GM13977 (cell line): ENCODE measurements around the gene DGKZ.
"Not testable (repeated sequence)": the region's sequence is repeated elsewhere in the genome, so short reads cannot be mapped to it uniquely, and the experiment has no call there.

Experiments used
- DNase-seq: peaks from one replicate; pipeline ENCODE4 v3.0.0; 2012; ENCODE audit warnings: low spot score
- in situ Hi-C: fragments of 300-500 bp; cut with MboI; formaldehyde crosslinking; loops from one replicate; pipeline ENCODE4 v1.12.0; 2022; ENCODE audit warnings: low sequenced_read_pairs, low pct_unique_long_range_greater_than_20kb, mixed read lengths, inconsistent platforms; ENCODE audit not compliant: unreplicated experiment
- TF ChIP-seq, protein P1 (sequence below): IDR thresholded peaks from 2 replicates; pipeline ENCODE4 v1.5.1; 2012; ENCODE audit warnings: mild to moderate bottlenecking, control low read depth; ENCODE audit not compliant: insufficient read depth; ENCODE audit errors: extremely low read depth, missing control alignments

DGKZ gene

GRCh38 chr11:46370253-46370652 lies 23.0 kb downstream of the DGKZ start:
- TF ChIP-seq, protein P1, sequence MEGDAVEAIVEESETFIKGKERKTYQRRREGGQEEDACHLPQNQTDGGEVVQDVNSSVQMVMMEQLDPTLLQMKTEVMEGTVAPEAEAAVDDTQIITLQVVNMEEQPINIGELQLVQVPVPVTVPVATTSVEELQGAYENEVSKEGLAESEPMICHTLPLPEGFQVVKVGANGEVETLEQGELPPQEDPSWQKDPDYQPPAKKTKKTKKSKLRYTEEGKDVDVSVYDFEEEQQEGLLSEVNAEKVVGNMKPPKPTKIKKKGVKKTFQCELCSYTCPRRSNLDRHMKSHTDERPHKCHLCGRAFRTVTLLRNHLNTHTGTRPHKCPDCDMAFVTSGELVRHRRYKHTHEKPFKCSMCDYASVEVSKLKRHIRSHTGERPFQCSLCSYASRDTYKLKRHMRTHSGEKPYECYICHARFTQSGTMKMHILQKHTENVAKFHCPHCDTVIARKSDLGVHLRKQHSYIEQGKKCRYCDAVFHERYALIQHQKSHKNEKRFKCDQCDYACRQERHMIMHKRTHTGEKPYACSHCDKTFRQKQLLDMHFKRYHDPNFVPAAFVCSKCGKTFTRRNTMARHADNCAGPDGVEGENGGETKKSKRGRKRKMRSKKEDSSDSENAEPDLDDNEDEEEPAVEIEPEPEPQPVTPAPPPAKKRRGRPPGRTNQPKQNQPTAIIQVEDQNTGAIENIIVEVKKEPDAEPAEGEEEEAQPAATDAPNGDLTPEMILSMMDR, result no peak
- in situ Hi-C loops, result no loop called here
- DNase-seq, result no peak

DNA sequence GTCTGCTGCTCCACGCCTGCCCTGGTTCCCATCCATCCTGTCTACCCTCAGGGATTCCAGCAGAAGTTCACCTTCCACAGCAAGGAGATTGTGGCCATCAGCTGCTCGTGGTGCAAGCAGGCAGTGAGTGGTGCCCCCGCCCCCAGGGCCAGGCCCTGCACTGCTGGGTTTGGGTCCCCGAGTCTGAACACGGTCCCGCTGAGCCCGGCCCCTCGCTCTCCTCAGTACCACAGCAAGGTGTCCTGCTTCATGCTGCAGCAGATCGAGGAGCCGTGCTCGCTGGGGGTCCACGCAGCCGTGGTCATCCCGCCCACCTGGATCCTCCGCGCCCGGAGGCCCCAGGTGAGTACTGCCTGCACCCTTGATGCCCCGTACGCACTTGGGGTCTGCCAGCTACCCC lies 24.0 kb downstream of the DGKZ start:
- DNase-seq, in situ Hi-C loops: not testable (repeated sequence)

- DNase-seq, result no peak
- in situ Hi-C loops, result no loop called here
- TF ChIP-seq, protein P1, result no peak
These were observed 24.8 kb downstream of the DGKZ start for GRCh38 chr11:46372086-46372485.

DNA sequence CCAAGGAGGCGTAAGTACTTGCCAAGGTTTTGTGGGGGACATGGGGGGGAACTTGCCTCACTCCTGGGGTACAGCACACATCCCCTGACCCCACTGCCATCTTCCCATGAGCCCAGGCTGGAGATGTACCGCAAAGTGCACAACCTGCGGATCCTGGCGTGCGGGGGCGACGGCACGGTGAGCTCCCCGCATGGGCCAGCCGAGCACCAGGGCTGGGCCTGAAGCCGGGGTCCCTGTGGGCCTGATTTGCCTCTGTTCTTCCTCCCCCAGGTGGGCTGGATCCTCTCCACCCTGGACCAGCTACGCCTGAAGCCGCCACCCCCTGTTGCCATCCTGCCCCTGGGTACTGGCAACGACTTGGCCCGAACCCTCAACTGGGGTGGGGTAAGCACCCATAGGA lies 25.2 kb downstream of the DGKZ start:
- in situ Hi-C loops, DNase-seq: not testable (repeated sequence)

DNA sequence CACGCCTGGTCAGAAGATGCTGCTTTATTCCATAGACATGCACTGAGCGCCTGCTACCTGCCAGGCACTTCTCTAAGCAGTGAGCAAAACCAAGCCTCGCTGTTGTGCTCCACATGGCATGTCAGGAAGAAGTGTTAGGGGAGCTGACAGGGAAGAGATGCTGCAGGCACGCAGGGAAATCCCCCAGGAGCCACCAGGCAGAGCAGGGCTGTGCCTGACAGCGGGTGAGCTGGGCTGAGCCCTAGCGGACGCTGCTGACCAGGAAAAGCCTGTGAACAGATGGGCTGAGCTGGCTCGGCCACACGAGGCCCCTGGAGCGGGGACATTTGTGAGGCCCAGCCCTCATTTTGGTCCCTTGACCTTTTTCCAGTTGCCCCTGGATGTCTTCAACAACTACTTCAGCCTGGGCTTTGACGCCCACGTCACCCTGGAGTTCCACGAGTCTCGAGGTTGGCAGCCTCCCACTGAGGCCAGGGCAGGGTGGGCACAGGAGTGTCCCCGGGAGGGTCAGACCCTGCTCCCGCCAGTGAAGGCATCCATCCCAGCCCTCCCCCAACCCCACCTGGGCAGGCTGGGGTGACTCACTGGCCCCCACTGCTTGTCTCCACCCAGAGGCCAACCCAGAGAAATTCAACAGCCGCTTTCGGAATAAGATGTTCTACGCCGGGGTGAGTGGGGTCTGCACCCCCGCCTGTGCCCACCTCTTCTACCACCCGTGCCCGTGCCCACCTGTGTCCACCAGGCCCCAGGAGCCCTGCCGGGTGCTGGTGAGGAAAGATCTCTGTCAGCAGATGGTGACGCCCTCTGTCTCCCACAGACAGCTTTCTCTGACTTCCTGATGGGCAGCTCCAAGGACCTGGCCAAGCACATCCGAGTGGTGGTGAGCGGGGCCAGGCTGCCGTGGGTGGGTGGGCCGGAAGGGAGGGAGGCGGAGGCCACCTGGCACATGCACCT lies 26.8 kb downstream of the DGKZ start:
- TF ChIP-seq, protein P1, result no peak
- in situ Hi-C loops, result no loop called here

DNA sequence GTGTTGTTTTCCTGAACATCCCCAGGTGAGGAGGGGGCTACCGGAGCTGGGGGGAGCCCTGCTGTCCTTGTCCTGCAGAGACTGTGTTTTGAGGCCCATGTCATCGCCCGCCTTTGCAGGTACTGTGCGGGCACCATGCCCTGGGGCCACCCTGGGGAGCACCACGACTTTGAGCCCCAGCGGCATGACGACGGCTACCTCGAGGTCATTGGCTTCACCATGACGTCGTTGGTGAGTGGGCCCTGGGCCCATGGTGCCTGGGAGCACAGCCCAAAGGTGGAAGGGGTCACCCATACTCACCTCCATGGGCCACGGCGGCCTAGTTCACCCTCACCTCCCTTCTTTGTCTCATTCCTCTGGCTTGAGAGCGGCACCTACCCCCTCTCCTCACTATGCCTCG lies 27.6 kb downstream of the DGKZ start:
- TF ChIP-seq, protein P1, result no peak
- in situ Hi-C loops, result no loop called here
- DNase-seq, result no peak

More for the DNA sequence above, 26.8 kb downstream of the DGKZ start:
- DNase-seq, result no peak

DNA sequence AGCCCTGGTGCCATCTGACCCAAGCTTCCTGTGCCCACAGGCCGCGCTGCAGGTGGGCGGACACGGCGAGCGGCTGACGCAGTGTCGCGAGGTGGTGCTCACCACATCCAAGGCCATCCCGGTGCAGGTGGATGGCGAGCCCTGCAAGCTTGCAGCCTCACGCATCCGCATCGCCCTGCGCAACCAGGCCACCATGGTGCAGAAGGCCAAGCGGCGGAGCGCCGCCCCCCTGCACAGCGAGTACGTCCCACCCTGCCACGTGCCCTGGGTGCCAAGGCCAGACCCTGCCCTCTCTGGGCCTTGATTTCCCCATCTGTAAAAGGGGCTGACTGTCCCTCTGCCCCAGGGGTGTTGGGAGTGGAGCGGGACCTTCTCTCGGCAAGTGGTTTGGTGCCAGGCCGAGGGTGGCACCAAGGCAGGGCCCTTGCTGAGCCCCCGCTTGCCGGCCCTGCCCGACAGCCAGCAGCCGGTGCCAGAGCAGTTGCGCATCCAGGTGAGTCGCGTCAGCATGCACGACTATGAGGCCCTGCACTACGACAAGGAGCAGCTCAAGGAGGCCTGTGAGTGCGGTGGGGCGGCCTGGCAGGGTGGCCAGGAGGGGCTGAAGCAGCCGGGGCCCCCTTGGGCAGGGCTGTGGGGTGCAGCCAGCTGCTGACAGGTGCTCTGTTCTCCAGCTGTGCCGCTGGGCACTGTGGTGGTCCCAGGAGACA lies 28.3 kb downstream of the DGKZ start:
- in situ Hi-C loops, result no loop called here
- TF ChIP-seq, protein P1, result no peak
- no peak for DNase-seq
